Activated naive CD8-positive, alpha-beta T cell treated with anti-CD3 and anti-CD28 coated beads, Interleukin-2, amount 10 ng/mL, durations not matched to agents 7 days and 5 days (primary cell): ENCODE data around the gene CD72. TPM values are rescaled to one million over a fixed set of nuclear protein-coding genes. Genes with fewer than 3 reads are reported as not detected.

Experiments used
- ATAC-seq: fragments of 150-1000 bp; cut with Tn5 transposase; one replicate; pipeline ENCODE4 v1.10.0; 2021; ENCODE audit warnings: low read depth, moderate library complexity
- POLR2A ChIA-PET: fragments of 350-600 bp; sonication (Branson Sonifier 250); formaldehyde crosslinking; loops from one replicate; lab custom pipeline; 2021; ENCODE audit warnings: antibody characterized with exemption; lab: Charles Lee
- DNase-seq: peaks from one replicate; pipeline ENCODE4 v3.0.0; 2021
- H3K27ac Mint-ChIP-seq: one replicate; pipeline ENCODE4 v1.8.0; 2022; ENCODE audit warnings: mild to moderate bottlenecking, mixed read lengths
- H3K27me3 Mint-ChIP-seq: one replicate; pipeline ENCODE4 v1.8.0; 2022; ENCODE audit warnings: mild to moderate bottlenecking, moderate library complexity, mixed read lengths
- H3K36me3 Mint-ChIP-seq: one replicate; pipeline ENCODE4 v1.8.0; 2021; ENCODE audit warnings: mild to moderate bottlenecking, mixed read lengths
- H3K4me1 Mint-ChIP-seq: one replicate; pipeline ENCODE4 v1.8.0; 2021; ENCODE audit warnings: mixed read lengths
- H3K4me3 Mint-ChIP-seq: one replicate; pipeline ENCODE4 v1.8.0; 2022; ENCODE audit warnings: mild to moderate bottlenecking, moderate library complexity, mixed read lengths
- H3K9me3 Mint-ChIP-seq: one replicate; pipeline ENCODE4 v1.8.0; 2021; ENCODE audit warnings: mixed read lengths
- microRNA-seq: library from miRNA; unstranded; fragments of <30 nt; microRNA quantifications from one replicate; pipeline ENCODE4 v1.2.0, GENCODE V29; 2022
- total RNA-seq, 2 experiments: library from RNA; stranded (reverse); gene quantifications; one replicate each; pipeline ENCODE4 v1.2.3, GENCODE V29; 2021

Gene CD72
- total RNA-seq, 2 experiments from 2014 or later, result 15.3 to 18.4 TPM

GRCh38 chr9:35564658-35565061 is 53.6 kb downstream of the CD72 start:
- POLR2A ChIA-PET, result interaction anchor here (0.8 kb wide), 1 partner anchor 10 kb away, joined by 3 read pairs; no protein-coding TSS in a partner anchor
- DNase-seq (no peak), ATAC-seq (no peak)
- H3K9me3 Mint-ChIP-seq, result no peaks in the 10 kb centered on the region
- H3K4me3 Mint-ChIP-seq, result no peak overlapping the region
- peaks cover 4% of the 10 kb centered on the region for H3K36me3 Mint-ChIP-seq
- peaks cover 14% of the 10 kb centered on the region for H3K4me1 Mint-ChIP-seq
- no peak overlapping the region for H3K27ac Mint-ChIP-seq
- no peaks in the 10 kb centered on the region for H3K27me3 Mint-ChIP-seq

- no peak for ATAC-seq
- H3K27ac Mint-ChIP-seq, result peak overlapping the region; percentile 38
Observed at GRCh38 chr9:35563791-35564197, 54.4 kb downstream of the CD72 start.

GRCh38 chr9:35562895-35563780 is 55.1 kb downstream of the CD72 start:
- ATAC-seq (no peak), DNase-seq (no peak)
- Mint-ChIP-seq H3K4me3 (no peak overlapping the region), H3K36me3 (peaks cover 3% of the 10 kb centered on the region), H3K27ac (peak overlapping the region; percentile 48), H3K27me3 (no peaks in the 10 kb centered on the region), H3K9me3 (no peaks in the 10 kb centered on the region), H3K4me1 (peaks cover 10% of the 10 kb centered on the region)
- POLR2A ChIA-PET, result no interaction called here

More at GRCh38 chr9:35563791-35564197, 54.4 kb downstream of the CD72 start:
- Mint-ChIP-seq H3K4me1 (peaks cover 10% of the 10 kb centered on the region), H3K36me3 (peaks cover 3% of the 10 kb centered on the region), H3K27me3 (no peaks in the 10 kb centered on the region), H3K4me3 (no peak overlapping the region), H3K9me3 (no peaks in the 10 kb centered on the region)
- POLR2A ChIA-PET, result no interaction called here
- DNase-seq, result no peak

GRCh38 chr9:35561468-35562261 is 56.5 kb downstream of the CD72 start:
- no peaks in the 10 kb centered on the region for H3K27me3 Mint-ChIP-seq
- POLR2A ChIA-PET, result no interaction called here
- no peaks in the 10 kb centered on the region for H3K36me3 Mint-ChIP-seq
- peaks cover 5% of the 10 kb centered on the region for H3K4me1 Mint-ChIP-seq
- no peak for DNase-seq
- H3K4me3 Mint-ChIP-seq, result no peak overlapping the region
- ATAC-seq, result no peak
- H3K9me3 Mint-ChIP-seq, result no peaks in the 10 kb centered on the region
- no peak overlapping the region for H3K27ac Mint-ChIP-seq

- Mint-ChIP-seq H3K4me3 (no peak overlapping the region), H3K27me3 (no peaks in the 10 kb centered on the region), H3K27ac (no peak overlapping the region), H3K4me1 (peaks cover 4% of the 10 kb centered on the region), H3K36me3 (no peaks in the 10 kb centered on the region), H3K9me3 (no peaks in the 10 kb centered on the region)
- POLR2A ChIA-PET, result no interaction called here
- DNase-seq, result no peak
- ATAC-seq, result no peak
Observed at GRCh38 chr9:35560625-35561337, 57.4 kb downstream of the CD72 start.

Small RNA genes lying within 50 kb of the gene (microRNA-seq; reads per million reads assigned to microRNA genes)
- not detected for gene MIR4667

Other genes starting within 250 kb of the CD72 start
- gene RUSC2, start 128.3 kb downstream of the CD72 start, total RNA-seq, result 1 to 10 TPM; 2.1 to 2.3 TPM
- 10 to 100 TPM; 42.2 to 42.8 TPM for gene TESK1, start 13.2 kb downstream of the CD72 start, total RNA-seq
- 100 to 1,000 TPM; 174 to 195 TPM for gene SIT1, start 32.5 kb upstream of the CD72 start, total RNA-seq
- gene RMRP, start 39.6 kb upstream of the CD72 start, total RNA-seq, result over 10,000 TPM; 10,447 to 10,452 TPM
- 10 to 100 TPM; 32.7 to 36.3 TPM for gene CCDC107, start 39.9 kb upstream of the CD72 start, total RNA-seq
- gene ARHGEF39, start 46.8 kb upstream of the CD72 start, total RNA-seq, result 10 to 100 TPM; 13.1 to 13.4 TPM
- gene CA9, start 55.5 kb upstream of the CD72 start, total RNA-seq, result 1 to 10 TPM in 1 of 2 experiments, under 1 TPM in 1; 0.86 to 1.2 TPM
- 10 to 100 TPM; 35.7 to 36.9 TPM for gene TPM2, start 71.5 kb upstream of the CD72 start, total RNA-seq
- 100 to 1,000 TPM; 381 to 388 TPM for gene TLN1, start 113.8 kb upstream of the CD72 start, total RNA-seq
- 10 to 100 TPM; 21.1 to 24.1 TPM for gene CREB3, start 114.3 kb upstream of the CD72 start, total RNA-seq
- 10 to 100 TPM; 60.1 to 62.2 TPM for gene GBA2, start 130.8 kb upstream of the CD72 start, total RNA-seq
- gene RGP1, start 130.9 kb upstream of the CD72 start, total RNA-seq, result 10 to 100 TPM; 26.9 to 29.1 TPM
- not detected for gene MSMP, start 135.9 kb upstream of the CD72 start, total RNA-seq
- gene NPR2, start 173.2 kb upstream of the CD72 start, total RNA-seq, result 10 to 100 TPM; 13.5 to 13.7 TPM
- gene SPAG8, start 193.8 kb upstream of the CD72 start, total RNA-seq, result 1 to 10 TPM; 3.4 to 4.6 TPM
- gene HINT2, start 196.6 kb upstream of the CD72 start, total RNA-seq, result 10 to 100 TPM; 54.3 to 56.4 TPM
- gene FAM221B, start 210.3 kb upstream of the CD72 start, total RNA-seq, result not detected
- 1 to 10 TPM; 5.9 to 6.1 TPM for gene TMEM8B, start 210.8 kb upstream of the CD72 start, total RNA-seq